H1 (cell line): Measurements from ENCODE around the gene CLCF1. TPM values are rescaled to one million over a fixed set of nuclear protein-coding genes. Genes with fewer than 3 reads are reported as not detected.

Experiments used
- CTCF ChIA-PET: fragments of 300-600 bp; sonication (Branson Sonifier 250); formaldehyde crosslinking; loops from one replicate; lab custom pipeline; 2021; ENCODE audit not compliant: partially characterized antibody; lab: Charles Lee
- POLR2A ChIA-PET: fragments of 300-600 bp; sonication (Branson Sonifier 250); formaldehyde crosslinking; loops from one replicate; lab custom pipeline; 2021; ENCODE audit warnings: inconsistent platforms; ENCODE audit not compliant: partially characterized antibody; lab: Charles Lee
- DNase-seq, 2 experiments: peaks; one replicate each; pipeline versions ENCODE4 v3.0.0 to v3.0.0-alpha.2; 2010 to 2022; ENCODE audit warnings: low spot score in 2 of 2, low read depth in 1 of 2, mixed read lengths in 1 of 2
- FAIRE-seq: peaks from 2 replicates; lab custom pipeline; 2011; peaks lifted over from hg19 to GRCh38; lab: Jason Lieb, UNC
- H2AFZ ChIP-seq: 2 replicates; pipeline ENCODE4 v1.8.1; 2012; ENCODE audit warnings: low read length, inconsistent platforms
- H2AK5ac ChIP-seq: 2 replicates; pipeline ENCODE4 v1.6.1; 2013; ENCODE audit warnings: low read depth, low read length
- H2BK120ac ChIP-seq: replicated peaks from 2 replicates; pipeline ENCODE3; 2013; ENCODE audit warnings: low read depth, low read length, inconsistent platforms
- H2BK12ac ChIP-seq: 2 replicates; pipeline ENCODE4 v1.6.1; 2013; ENCODE audit warnings: low read depth, low read length
- H2BK15ac ChIP-seq: 2 replicates; pipeline ENCODE4 v1.6.1; 2013; ENCODE audit warnings: low read length
- H2BK20ac ChIP-seq: 2 replicates; pipeline ENCODE4 v1.6.1; 2013; ENCODE audit warnings: low read length
- H2BK5ac ChIP-seq: 2 replicates; pipeline ENCODE4 v1.6.1; 2013; ENCODE audit warnings: low read depth, low read length
- H3K14ac ChIP-seq: 2 replicates; pipeline ENCODE4 v1.6.1; 2013; ENCODE audit warnings: inconsistent platforms; ENCODE audit not compliant: insufficient read length
- H3K18ac ChIP-seq: 2 replicates; pipeline ENCODE4 v1.6.1; 2013; ENCODE audit warnings: low read length; ENCODE audit errors: extremely low read depth
- H3K23ac ChIP-seq: 2 replicates; pipeline ENCODE4 v1.6.1; 2013; ENCODE audit warnings: inconsistent platforms; ENCODE audit not compliant: insufficient read length
- H3K23me2 ChIP-seq: 2 replicates; pipeline ENCODE4 v1.6.1; 2013; ENCODE audit warnings: low read depth, low read length
- H3K27ac ChIP-seq: 2 replicates; pipeline ENCODE4 v1.6.1; 2011; ENCODE audit warnings: low read depth, low read length, inconsistent platforms
- H3K27me3 ChIP-seq, 4 experiments: replicated peaks in 1 of 4; 1 replicate in 1 of 4; 2 replicates in 3 of 4; pipeline versions ENCODE4 v1.6.1 to v1.8.1; 2011 to 2013; ENCODE audit warnings: low read length in 3 of 4, mild to moderate bottlenecking in 3 of 4, inconsistent platforms in 2 of 4, mixed read lengths in 2 of 4, moderate library complexity in 1 of 4; ENCODE audit not compliant: control insufficient read depth in 3 of 4, insufficient read depth in 3 of 4; ENCODE audit errors: extremely low read depth in 1 of 4
- H3K36me3 ChIP-seq, 4 experiments: 2 replicates each; pipeline versions ENCODE4 v1.6.1 to v1.8.1; 2011 to 2013; ENCODE audit warnings: mild to moderate bottlenecking in 4 of 4, low read length in 3 of 4, moderate library complexity in 2 of 4, control low read depth in 1 of 4, inconsistent platforms in 1 of 4; ENCODE audit not compliant: insufficient read depth in 4 of 4, control insufficient read depth in 2 of 4
- H3K4ac ChIP-seq: replicated peaks from 2 replicates; pipeline ENCODE3; 2013; ENCODE audit warnings: low read length, low read depth, mixed read lengths, inconsistent platforms; ENCODE audit not compliant: insufficient read length
- H3K4me1 ChIP-seq, 4 experiments: replicated peaks in 1 of 4; 1 replicate in 1 of 4; 2 replicates in 3 of 4; pipeline versions ENCODE4 v1.6.1 to v1.8.1; 2011 to 2013; ENCODE audit warnings: low read length in 3 of 4, inconsistent platforms in 2 of 4, mixed read lengths in 1 of 4; ENCODE audit not compliant: insufficient read depth in 4 of 4, control insufficient read depth in 3 of 4
- H3K4me2 ChIP-seq, 2 experiments: 2 replicates each; pipeline versions ENCODE4 v1.6.1 to v1.8.1; 2011 to 2013; ENCODE audit warnings: low read depth in 2 of 2, low read length in 2 of 2, control low read depth in 1 of 2, inconsistent platforms in 1 of 2, mild to moderate bottlenecking in 1 of 2; ENCODE audit not compliant: insufficient read depth in 1 of 2
- H3K4me3 ChIP-seq, 4 experiments: fragments of 200-600, 300-600 bp in 1 of 4; sonication (generic), shearing (Covaris generic), sonication (Bioruptor Twin) in 1 of 4; 2 replicates each; pipeline versions ENCODE4 v1.5.1 to v1.8.1; 2011 to 2016; ENCODE audit warnings: low read length in 4 of 4, low read depth in 3 of 4, control low read depth in 2 of 4, inconsistent platforms in 2 of 4, mild to moderate bottlenecking in 2 of 4, mixed read lengths in 1 of 4, moderate library complexity in 1 of 4; ENCODE audit not compliant: insufficient read depth in 2 of 4; ENCODE audit errors: extremely low read depth in 1 of 4
- H3K56ac ChIP-seq: replicated peaks from 2 replicates; pipeline ENCODE3; 2013; ENCODE audit warnings: low read depth, mild to moderate bottlenecking, mixed read lengths, low read length, inconsistent platforms; ENCODE audit not compliant: insufficient read length
- H3K79me1 ChIP-seq: 2 replicates; pipeline ENCODE4 v1.6.1; 2013; ENCODE audit warnings: low read depth, low read length, control low read depth
- H3K79me2 ChIP-seq, 2 experiments: 2 replicates each; pipeline versions ENCODE4 v1.6.1 to v1.8.1; 2012 to 2013; ENCODE audit warnings: low read length in 2 of 2, mild to moderate bottlenecking in 2 of 2, inconsistent platforms in 1 of 2; ENCODE audit not compliant: insufficient read depth in 2 of 2, control insufficient read depth in 1 of 2
- H3K9ac ChIP-seq, 4 experiments: replicated peaks in 1 of 4; 1 replicate in 1 of 4; 2 replicates in 3 of 4; pipeline versions ENCODE4 v1.6.1 to v1.8.1; 2011 to 2013; ENCODE audit warnings: low read depth in 3 of 4, low read length in 3 of 4, control low read depth in 2 of 4, mild to moderate bottlenecking in 2 of 4, moderate library complexity in 2 of 4, inconsistent platforms in 1 of 4; ENCODE audit errors: extremely low read depth in 1 of 4
- H3K9me3 ChIP-seq, 2 experiments: 2 replicates each; pipeline versions ENCODE4 v1.6.1 to v1.8.1; 2012 to 2013; ENCODE audit warnings: mild to moderate bottlenecking in 2 of 2, moderate library complexity in 2 of 2, control low read depth in 1 of 2, inconsistent platforms in 1 of 2, low read depth in 1 of 2, low read length in 1 of 2, mixed read lengths in 1 of 2; ENCODE audit not compliant: insufficient read depth in 2 of 2
- H4K20me1 ChIP-seq, 2 experiments: replicated peaks in 1 of 2; 2 replicates each; pipeline versions ENCODE3 to v1.8.1; 2011 to 2013; ENCODE audit warnings: inconsistent platforms in 2 of 2, low read length in 2 of 2, mild to moderate bottlenecking in 1 of 2; ENCODE audit not compliant: insufficient read depth in 2 of 2, control insufficient read depth in 1 of 2
- H4K5ac ChIP-seq: 2 replicates; pipeline ENCODE4 v1.6.1; 2013; ENCODE audit warnings: low read length, low read depth, mixed read lengths, inconsistent platforms; ENCODE audit not compliant: insufficient read length
- H4K8ac ChIP-seq: 2 replicates; pipeline ENCODE4 v1.8.0; 2013; ENCODE audit warnings: mild to moderate bottlenecking, moderate library complexity, low read length, inconsistent platforms; ENCODE audit not compliant: insufficient read depth; ENCODE audit errors: extremely low read depth
- H4K91ac ChIP-seq: replicated peaks from 2 replicates; pipeline ENCODE3; 2013; ENCODE audit warnings: low read length, mixed read lengths, inconsistent platforms; ENCODE audit not compliant: insufficient read length
- EP300 ChIP-seq, 2 experiments: IDR thresholded peaks; 1 replicate in 1 of 2; 2 replicates in 1 of 2; pipeline ENCODE4 v1.6.1; 2011 to 2012; ENCODE audit warnings: low read depth in 2 of 2, low read length in 2 of 2, mild to moderate bottlenecking in 2 of 2, borderline replicate concordance in 1 of 2, inconsistent platforms in 1 of 2, moderate library complexity in 1 of 2
- MAX ChIP-seq: IDR thresholded peaks from 2 replicates; pipeline ENCODE4 v1.6.1; 2012; ENCODE audit warnings: inconsistent platforms
- WGBS, 2 experiments: shearing (Covaris generic) in 1 of 2; methylation state at CpG; one replicate each; pipeline versions ENCODE4 v1.1.6 to v1.1.7; 2013 to 2015; ENCODE audit warnings: low lambda C conversion rate in 2 of 2, mixed read lengths in 2 of 2, inconsistent platforms in 1 of 2, low coverage in 1 of 2, missing lambda C conversion rate in 1 of 2; ENCODE audit not compliant: insufficient replicate concordance in 2 of 2, insufficient coverage in 1 of 2, insufficient read length in 1 of 2; ENCODE audit errors: extremely low coverage in 1 of 2, missing lambda C conversion rate in 1 of 2; 5-methylcytosine and 5-hydroxymethylcytosine counted together
- polyA plus RNA-seq, 7 experiments: library from polyadenylated mRNA; depleted of rRNA in 3 of 7; stranded (reverse) in 5 of 7; unstranded in 2 of 7; fragments of >200 nt in 5 of 7; fragments of 200-250 nt in 2 of 7; gene quantifications; 1 replicate in 5 of 7; 2 replicates in 1 of 7; 4 replicates in 1 of 7; pipeline versions ENCODE4 v1.2.1 to v1.2.3, GENCODE V29; 2011 to 2013; ENCODE audit warnings: missing spikeins in 2 of 7, mixed read lengths in 2 of 7
- total RNA-seq: library from RNA; stranded (reverse); fragmentation: NEBNext Ultra II Directional; extraction: Animal tissue kit (Norgen Biotek cat#: 25700); gene quantifications from 2 replicates; pipeline ENCODE4 v1.2.1, GENCODE V29; 2021

Gene CLCF1
- total and polyA plus RNA-seq, 2 of the 8 experiments (the other 6 are each of a cell fraction or from before 2014, with no cell fraction given) = 0.32 to 1.2 TPM

- peaks cover 0 to 36% (median 30%) of the 10 kb centered on the region in 4 experiments; a peak in 6 of 7 replicates for H3K4me1 ChIP-seq
- DNase-seq (no peak), FAIRE-seq (no peak)
- H3K56ac ChIP-seq = no peak overlapping the region
- H3K4ac ChIP-seq = no peak overlapping the region
- no peak overlapping the region for H4K5ac ChIP-seq
- H2BK120ac ChIP-seq = no peak overlapping the region
- peak overlapping the region; percentile 27; the same call in 1 of the 2 replicates for H2BK5ac ChIP-seq
- H3K27me3 ChIP-seq = peaks cover 0 to 46% (median 36%) of the 10 kb centered on the region in 4 experiments; a peak in 6 of 7 replicates
- peak overlapping the region; percentile 60; the same call in 1 of the 2 replicates for H2AK5ac ChIP-seq
- 0 out of 2 replicates have a peak overlapping the region, but pooled peaks have one; percentile 53 for H2BK15ac ChIP-seq
- peak overlapping the region; percentile 28; the same call in 1 of the 2 replicates for H3K18ac ChIP-seq
- H3K23ac ChIP-seq = no peak overlapping the region
- H3K23me2 ChIP-seq = peaks cover 19% of the 10 kb centered on the region; the same call in 1 of the 2 replicates
- peaks cover 0 to 3% of the 10 kb centered on the region in 2 experiments for H4K20me1 ChIP-seq
- H3K36me3 ChIP-seq = no peaks in the 10 kb centered on the region
- no peak overlapping the region for H3K4me3 ChIP-seq
- TF ChIP-seq MAX = peak; percentile 28; the same call in 1 of the 2 replicates
- no peak for TF ChIP-seq EP300 (IDR thresholded peaks at IDR 0.05; ENCODE audit: borderline replicate concordance in 1 of 2, low read depth in 2 of 2, low read length in 2 of 2)
- POLR2A ChIA-PET = interaction anchor here (0.6 to 2.1 kb wide), 15 partner anchors 8 to 260 kb away, joined by 3 to 11 read pairs (median 4); partner anchors contain the start of genes PITPNM1, POLD4, RAD9A and TMEM134
- peak overlapping the region; percentile 1 for H4K91ac ChIP-seq
- no peak overlapping the region for H2BK20ac ChIP-seq
- no peak overlapping the region for H4K8ac ChIP-seq
- CTCF ChIA-PET = interaction anchor here (0.7 to 34.8 kb wide), 16 partner anchors 9 to 985 kb away, joined by 3 to 1305 read pairs (median 5); partner anchors contain the start of genes POLD4, PPP1CA and RAD9A
- H2BK12ac ChIP-seq = peak overlapping the region; percentile 87; the same call in 1 of the 2 replicates
- WGBS, 2 experiments = 61% methylated on average over 14 of the region's 14 CpGs; no CpG with 5 or more reads in 1 of the 2 experiments
- H3K9ac ChIP-seq = no peak overlapping the region
- H2AFZ ChIP-seq = no peak overlapping the region
- peak overlapping the region; percentile 30 to 96; a peak in 2 of 4 replicates for H3K4me2 ChIP-seq
- no peak overlapping the region for H3K14ac ChIP-seq
- H3K79me1 ChIP-seq = no peaks in the 10 kb centered on the region
- H3K9me3 ChIP-seq = no peaks in the 10 kb centered on the region
- no peak overlapping the region for H3K27ac ChIP-seq
- H3K79me2 ChIP-seq = no peaks in the 10 kb centered on the region
Measured at GRCh38 chr11:67370351-67371076, 2.9 kb downstream of the CLCF1 start.
